Measurements from ENCODE around the gene TMEM116.
"Not testable (repeated sequence)": the region's sequence is repeated elsewhere in the genome, so short reads cannot be mapped to it uniquely, and the experiment has no call there.

Gene TMEM116

GRCh38 chr12:112013601-112014402 lies 837 bp upstream of the TMEM116 start:
- Histone ChIP-seq H3K4me3 (ENCODE audit: low read length, poor library complexity, severe bottlenecking) (peak overlapping the region; percentile 93), H3K9ac (ENCODE audit: low read depth, low read length, poor library complexity, severe bottlenecking) (peak overlapping the region; percentile 90), H3K9me3 (ENCODE audit: insufficient read depth, low read depth, low read length) (no peaks in the 10 kb centered on the region), H3K9me2 (replicated peaks; ENCODE audit: low read depth, low read length) (no peaks in the 10 kb centered on the region), H3K4me2 (ENCODE audit: low read depth, low read length, poor library complexity, severe bottlenecking) (peak overlapping the region; percentile 89), H3K27me3 (ENCODE audit: insufficient read depth, low read length, poor library complexity, severe bottlenecking) (no peaks in the 10 kb centered on the region), H3K36me3 (ENCODE audit: insufficient read depth, low read length) (peaks cover 6% of the 10 kb centered on the region; the same call in 1 of the 2 replicates), H4K20me1 (ENCODE audit: insufficient read depth, low read length, poor library complexity, severe bottlenecking) (peaks cover 32% of the 10 kb centered on the region), H3K4me1 (ENCODE audit: insufficient read depth, low read length, poor library complexity, severe bottlenecking) (peaks cover 24% of the 10 kb centered on the region), H2AFZ (ENCODE audit: low read length) (peak overlapping the region; percentile 95), H3F3A (ENCODE audit: low read depth) (no peaks in the 10 kb centered on the region), H3K79me2 (ENCODE audit: insufficient read depth, low read length) (peaks cover 70% of the 10 kb centered on the region)
- no peak for TF ChIP-seq EZH2phosphoT487 (IDR thresholded peaks at IDR 0.05; ENCODE audit: borderline replicate concordance)
- TF ChIP-seq, protein P1, sequence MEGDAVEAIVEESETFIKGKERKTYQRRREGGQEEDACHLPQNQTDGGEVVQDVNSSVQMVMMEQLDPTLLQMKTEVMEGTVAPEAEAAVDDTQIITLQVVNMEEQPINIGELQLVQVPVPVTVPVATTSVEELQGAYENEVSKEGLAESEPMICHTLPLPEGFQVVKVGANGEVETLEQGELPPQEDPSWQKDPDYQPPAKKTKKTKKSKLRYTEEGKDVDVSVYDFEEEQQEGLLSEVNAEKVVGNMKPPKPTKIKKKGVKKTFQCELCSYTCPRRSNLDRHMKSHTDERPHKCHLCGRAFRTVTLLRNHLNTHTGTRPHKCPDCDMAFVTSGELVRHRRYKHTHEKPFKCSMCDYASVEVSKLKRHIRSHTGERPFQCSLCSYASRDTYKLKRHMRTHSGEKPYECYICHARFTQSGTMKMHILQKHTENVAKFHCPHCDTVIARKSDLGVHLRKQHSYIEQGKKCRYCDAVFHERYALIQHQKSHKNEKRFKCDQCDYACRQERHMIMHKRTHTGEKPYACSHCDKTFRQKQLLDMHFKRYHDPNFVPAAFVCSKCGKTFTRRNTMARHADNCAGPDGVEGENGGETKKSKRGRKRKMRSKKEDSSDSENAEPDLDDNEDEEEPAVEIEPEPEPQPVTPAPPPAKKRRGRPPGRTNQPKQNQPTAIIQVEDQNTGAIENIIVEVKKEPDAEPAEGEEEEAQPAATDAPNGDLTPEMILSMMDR (conservative IDR thresholded peaks at IDR 0.05; ENCODE audit: low read length) = 0 out of 2 replicates have a peak, but pooled peaks have one; percentile 10

DNA sequence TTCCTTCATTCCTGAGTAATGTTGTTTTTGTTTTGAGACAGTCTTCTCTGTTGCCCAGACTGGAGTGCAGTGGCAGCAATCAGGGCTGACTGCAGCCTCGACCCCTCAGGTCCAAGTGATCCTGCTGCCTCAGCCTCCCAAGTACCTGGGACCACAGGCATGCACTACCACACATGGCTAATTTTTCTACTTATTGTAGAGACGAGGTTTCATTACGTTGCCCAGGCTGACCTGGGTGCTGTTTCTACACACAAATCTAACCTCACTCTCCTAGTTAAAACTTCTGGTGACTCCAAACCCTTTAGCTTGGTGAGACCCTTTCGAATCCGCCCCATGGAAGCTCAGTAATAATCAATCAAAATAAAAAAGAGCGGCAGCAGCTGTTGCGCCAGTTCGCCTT lies 1.3 kb downstream of the TMEM116 start:
- Histone ChIP-seq H4K20me1 (ENCODE audit: insufficient read depth, low read length, poor library complexity, severe bottlenecking) (peaks cover 20% of the 10 kb centered on the region), H3K9ac (ENCODE audit: low read depth, low read length, poor library complexity, severe bottlenecking) (peak overlapping the region; percentile 97), H3K4me3 (ENCODE audit: low read length, poor library complexity, severe bottlenecking) (peak overlapping the region; percentile 93), H3K4me2 (ENCODE audit: low read depth, low read length, poor library complexity, severe bottlenecking) (peak overlapping the region; percentile 93), H2AFZ (ENCODE audit: low read length) (no peak overlapping the region), H3K79me2 (ENCODE audit: insufficient read depth, low read length) (peaks cover 51% of the 10 kb centered on the region), H3K4me1 (ENCODE audit: insufficient read depth, low read length, poor library complexity, severe bottlenecking) (peaks cover 19% of the 10 kb centered on the region), H3K9me3 (ENCODE audit: insufficient read depth, low read depth, low read length) (no peaks in the 10 kb centered on the region), H3K27me3 (ENCODE audit: insufficient read depth, low read length, poor library complexity, severe bottlenecking) (no peaks in the 10 kb centered on the region), H3K9me2 (replicated peaks; ENCODE audit: low read depth, low read length) (no peaks in the 10 kb centered on the region), H3K36me3 (ENCODE audit: insufficient read depth, low read length) (peaks cover 6% of the 10 kb centered on the region; the same call in 1 of the 2 replicates), H3F3A (ENCODE audit: low read depth) (no peaks in the 10 kb centered on the region)
- TF ChIP-seq, protein P1 (conservative IDR thresholded peaks at IDR 0.05; ENCODE audit: low read length) = no peak
- no peak for TF ChIP-seq EZH2phosphoT487 (IDR thresholded peaks at IDR 0.05; ENCODE audit: borderline replicate concordance)

- H3K4me3 ChIP-seq (ENCODE audit: low read length, poor library complexity, severe bottlenecking) = peak overlapping the region; percentile 93
- peaks cover 5% of the 10 kb centered on the region for H3K27me3 ChIP-seq (ENCODE audit: insufficient read depth, low read length, poor library complexity, severe bottlenecking)
- no peaks in the 10 kb centered on the region for H3K9me3 ChIP-seq (ENCODE audit: insufficient read depth, low read depth, low read length)
- H3K79me2 ChIP-seq (ENCODE audit: insufficient read depth, low read length) = peaks cover 41% of the 10 kb centered on the region
- peaks cover 19% of the 10 kb centered on the region for H3K4me1 ChIP-seq (ENCODE audit: insufficient read depth, low read length, poor library complexity, severe bottlenecking)
- no peak overlapping the region for H3K9ac ChIP-seq (ENCODE audit: low read depth, low read length, poor library complexity, severe bottlenecking)
- H2AFZ ChIP-seq (ENCODE audit: low read length) = no peak overlapping the region
- H3K9me2 ChIP-seq (replicated peaks; ENCODE audit: low read depth, low read length) = no peaks in the 10 kb centered on the region
- TF ChIP-seq, protein P1 (conservative IDR thresholded peaks at IDR 0.05; ENCODE audit: low read length) = no peak
- TF ChIP-seq EZH2phosphoT487 (IDR thresholded peaks at IDR 0.05; ENCODE audit: borderline replicate concordance) = no peak
- H4K20me1 ChIP-seq (ENCODE audit: insufficient read depth, low read length, poor library complexity, severe bottlenecking) = peaks cover 13% of the 10 kb centered on the region
- H3K36me3 ChIP-seq (ENCODE audit: insufficient read depth, low read length) = no peaks in the 10 kb centered on the region
- H3K4me2 ChIP-seq (ENCODE audit: low read depth, low read length, poor library complexity, severe bottlenecking) = peak overlapping the region; percentile 93
- H3F3A ChIP-seq (ENCODE audit: low read depth) = no peaks in the 10 kb centered on the region
Observed at GRCh38 chr12:112010415-112011344, 2.3 kb downstream of the TMEM116 start.

DNA sequence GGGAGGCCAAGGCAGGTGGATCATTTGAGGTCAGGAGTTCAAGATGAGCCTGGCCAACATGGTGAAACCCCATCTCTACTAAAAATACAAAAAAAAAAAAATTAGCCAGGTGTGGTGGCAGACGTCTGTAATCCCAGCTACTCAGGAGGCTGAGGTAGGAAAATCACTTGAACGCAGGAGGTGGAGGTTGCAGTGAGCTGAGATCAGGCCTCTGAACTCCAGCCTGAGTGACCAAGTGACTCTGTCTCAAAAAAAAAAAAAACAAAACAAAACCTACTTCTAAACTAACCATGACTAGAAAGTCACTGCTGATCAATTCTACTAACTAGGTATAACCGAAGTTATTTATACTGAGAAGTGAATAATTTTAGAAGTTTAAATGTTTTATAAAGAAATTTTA lies 3.4 kb downstream of the TMEM116 start:
- H3K9ac ChIP-seq (ENCODE audit: low read depth, low read length, poor library complexity, severe bottlenecking); H2AFZ ChIP-seq (ENCODE audit: low read length); H3K9me2 ChIP-seq (replicated peaks; ENCODE audit: low read depth, low read length); H3K9me3 ChIP-seq (ENCODE audit: insufficient read depth, low read depth, low read length); H3K4me3 ChIP-seq (ENCODE audit: low read length, poor library complexity, severe bottlenecking); H4K20me1 ChIP-seq (ENCODE audit: insufficient read depth, low read length, poor library complexity, severe bottlenecking); H3K4me2 ChIP-seq (ENCODE audit: low read depth, low read length, poor library complexity, severe bottlenecking); H3K36me3 ChIP-seq (ENCODE audit: insufficient read depth, low read length); H3F3A ChIP-seq (ENCODE audit: low read depth): not testable (repeated sequence)
- Histone ChIP-seq H3K4me1 (ENCODE audit: insufficient read depth, low read length, poor library complexity, severe bottlenecking) (peaks cover 14% of the 10 kb centered on the region), H3K79me2 (ENCODE audit: insufficient read depth, low read length) (peaks cover 30% of the 10 kb centered on the region), H3K27me3 (ENCODE audit: insufficient read depth, low read length, poor library complexity, severe bottlenecking) (peaks cover 15% of the 10 kb centered on the region)
